Tibial nerve (tissue), 4 donors: Measurements from ENCODE around the gene SSR4. TPM values are rescaled to one million over a fixed set of nuclear protein-coding genes. Genes with fewer than 3 reads are reported as not detected.

Experiments used
- DNase-seq, 2 donors: peaks; one replicate each; pipeline ENCODE4 v3.0.0-alpha.2; 2019; ENCODE audit warnings: low spot score in 2 of 2
- H3K27ac ChIP-seq, 4 donors: fragments of 200-600 bp; sonication (generic) in 3 of 4; one replicate each; pipeline ENCODE4 v1.5.1; 2017 to 2019; ENCODE audit warnings: mild to moderate bottlenecking in 1 of 4
- H3K27me3 ChIP-seq, 2 donors: fragments of 200-600 bp; sonication (generic) in 1 of 2; one replicate each; pipeline versions ENCODE4 v1.5.1 to v1.6.0; 2017 to 2019
- H3K36me3 ChIP-seq, 3 donors: fragments of 200-600 bp; sonication (generic); one replicate each; pipeline ENCODE4 v1.5.1; 2018 to 2019
- H3K4me1 ChIP-seq, 4 donors: fragments of 200-600 bp; sonication (generic) in 3 of 4; one replicate each; pipeline ENCODE4 v1.5.1; 2017 to 2019
- H3K4me3 ChIP-seq, 4 donors: fragments of 200-600 bp; sonication (generic) in 3 of 4; one replicate each; pipeline ENCODE4 v1.5.1; 2017 to 2019; ENCODE audit warnings: mild to moderate bottlenecking in 1 of 4, moderate library complexity in 1 of 4
- H3K9me3 ChIP-seq, 4 donors: fragments of 200-600 bp; sonication (generic) in 3 of 4; one replicate each; pipeline ENCODE4 v1.5.1; 2017 to 2019
- EP300 ChIP-seq, 2 donors: sonication (generic); formaldehyde crosslinking; IDR thresholded peaks; one replicate each; pipeline ENCODE4 v1.6.1; 2017; ENCODE audit warnings: antibody characterized with exemption in 2 of 2, mild to moderate bottlenecking in 1 of 2
- POLR2A ChIP-seq, 2 donors: fragments of 450-650 bp; IDR thresholded peaks; one replicate each; pipeline ENCODE4 v1.6.1; 2017; ENCODE audit warnings: antibody characterized with exemption in 2 of 2, mild to moderate bottlenecking in 2 of 2, moderate library complexity in 2 of 2
- WGBS, 2 donors: methylation state at CpG; one replicate each; pipeline ENCODE4 v1.1.5; 2018; 5-methylcytosine and 5-hydroxymethylcytosine counted together
- total RNA-seq, 4 donors: library from RNA; depleted of rRNA; stranded (reverse); fragments of >200 nt; gene quantifications; one replicate each; pipeline ENCODE4 v1.1.0, GENCODE V29; 2016
- TF ChIP-seq, protein P1 (sequence below), 5 experiments: fragments of 200-600 bp in 3 of 5; fragments of 450-650 bp in 2 of 5; sonication (generic) in 3 of 5; IDR thresholded peaks; one replicate each; pipeline ENCODE4 v1.5.1; 2016 to 2019; ENCODE audit warnings: antibody characterized with exemption in 5 of 5, mild to moderate bottlenecking in 3 of 5, moderate library complexity in 2 of 5

Gene SSR4
- total RNA-seq, 4 donors from 2014 or later, result 93.6 to 156 (median 131) TPM

DNA sequence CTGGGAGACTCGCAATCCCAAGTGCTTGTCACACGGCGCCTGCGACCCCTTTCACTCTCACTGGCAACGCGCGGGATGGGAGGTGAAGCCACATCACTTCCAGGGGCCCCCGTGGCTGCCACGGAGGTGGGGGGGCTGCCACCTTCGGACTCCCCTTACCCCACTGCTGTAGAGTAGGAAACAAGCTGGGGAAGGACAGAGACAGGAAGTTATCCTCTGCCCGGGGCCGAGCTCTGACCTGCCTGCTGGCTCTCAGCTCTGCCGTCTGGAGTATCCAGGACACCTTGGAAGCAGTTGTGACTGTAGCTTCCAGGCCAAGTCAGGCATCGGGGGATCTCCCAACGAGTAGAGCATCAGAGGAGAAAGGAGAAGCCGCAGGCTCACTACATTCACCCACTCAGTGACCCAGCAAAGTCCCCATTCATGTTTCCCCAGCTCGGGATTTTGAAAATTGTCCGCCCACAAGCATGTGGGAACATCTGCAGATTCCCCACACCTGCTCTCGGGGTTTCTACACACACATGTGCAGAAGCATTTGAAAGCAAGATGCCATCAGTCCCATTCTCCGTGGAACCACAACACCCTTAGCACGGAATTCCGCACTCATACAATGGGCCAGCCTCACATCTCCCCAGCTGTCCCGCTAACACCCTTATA lies 25.0 kb downstream of the SSR4 start:
- Histone ChIP-seq H3K27me3 (peaks cover 0 to 27% of the 10 kb centered on the region in 2 donors), H3K9me3 (no peaks in the 10 kb centered on the region), H3K4me1 (peaks cover 0 to 10% (median 0%) of the 10 kb centered on the region in 4 donors), H3K36me3 (no peaks in the 10 kb centered on the region), H3K4me3 (peak overlapping the region; percentile 28 to 53 (median 31)), H3K27ac (peak overlapping the region in 1 of 4 donors; percentile 56)
- 54 to 60% methylated on average over 10 to 21 of the region's 23 CpGs for WGBS, 2 donors
- TF ChIP-seq, protein P1, sequence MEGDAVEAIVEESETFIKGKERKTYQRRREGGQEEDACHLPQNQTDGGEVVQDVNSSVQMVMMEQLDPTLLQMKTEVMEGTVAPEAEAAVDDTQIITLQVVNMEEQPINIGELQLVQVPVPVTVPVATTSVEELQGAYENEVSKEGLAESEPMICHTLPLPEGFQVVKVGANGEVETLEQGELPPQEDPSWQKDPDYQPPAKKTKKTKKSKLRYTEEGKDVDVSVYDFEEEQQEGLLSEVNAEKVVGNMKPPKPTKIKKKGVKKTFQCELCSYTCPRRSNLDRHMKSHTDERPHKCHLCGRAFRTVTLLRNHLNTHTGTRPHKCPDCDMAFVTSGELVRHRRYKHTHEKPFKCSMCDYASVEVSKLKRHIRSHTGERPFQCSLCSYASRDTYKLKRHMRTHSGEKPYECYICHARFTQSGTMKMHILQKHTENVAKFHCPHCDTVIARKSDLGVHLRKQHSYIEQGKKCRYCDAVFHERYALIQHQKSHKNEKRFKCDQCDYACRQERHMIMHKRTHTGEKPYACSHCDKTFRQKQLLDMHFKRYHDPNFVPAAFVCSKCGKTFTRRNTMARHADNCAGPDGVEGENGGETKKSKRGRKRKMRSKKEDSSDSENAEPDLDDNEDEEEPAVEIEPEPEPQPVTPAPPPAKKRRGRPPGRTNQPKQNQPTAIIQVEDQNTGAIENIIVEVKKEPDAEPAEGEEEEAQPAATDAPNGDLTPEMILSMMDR (IDR thresholded peaks at IDR 0.05), result no peak
- TF ChIP-seq EP300 (IDR thresholded peaks at IDR 0.05) (no peak), POLR2A (IDR thresholded peaks at IDR 0.05) (no peak)
- DNase-seq, result no peak

DNA sequence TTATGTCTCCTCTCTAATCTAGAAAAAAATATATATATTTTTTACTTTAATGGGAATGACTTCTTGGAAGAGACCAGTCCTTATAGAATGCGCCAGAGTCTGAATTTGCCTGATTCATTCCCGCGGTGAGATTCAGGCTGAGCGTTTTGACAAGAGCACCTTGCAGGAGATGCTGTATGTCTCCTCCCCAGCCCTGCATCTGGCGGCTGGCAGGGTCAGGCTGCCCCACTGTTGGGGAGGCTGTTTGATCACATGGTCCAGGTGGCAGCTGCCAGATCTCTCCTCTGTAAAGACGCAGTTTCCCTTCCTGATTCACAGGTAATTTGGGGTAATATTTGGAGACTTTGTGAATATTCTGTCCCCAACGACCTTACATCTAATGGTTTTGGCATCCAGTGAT lies 26.1 kb downstream of the SSR4 start:
- H3K27ac ChIP-seq, result no peak overlapping the region
- no peaks in the 10 kb centered on the region for H3K36me3 ChIP-seq
- H3K27me3 ChIP-seq, result peaks cover 0 to 31% of the 10 kb centered on the region in 2 donors
- TF ChIP-seq, protein P1 (IDR thresholded peaks at IDR 0.05), result no peak
- TF ChIP-seq EP300 (IDR thresholded peaks at IDR 0.05) (no peak), POLR2A (IDR thresholded peaks at IDR 0.05) (no peak)
- peaks cover 0 to 10% (median 0%) of the 10 kb centered on the region in 4 donors for H3K4me1 ChIP-seq
- no peak overlapping the region for H3K4me3 ChIP-seq
- H3K9me3 ChIP-seq, result no peaks in the 10 kb centered on the region
- WGBS, 2 donors, result 84 to 85% methylated on average over 7 of the region's 7 CpGs
- DNase-seq, result no peak

DNA sequence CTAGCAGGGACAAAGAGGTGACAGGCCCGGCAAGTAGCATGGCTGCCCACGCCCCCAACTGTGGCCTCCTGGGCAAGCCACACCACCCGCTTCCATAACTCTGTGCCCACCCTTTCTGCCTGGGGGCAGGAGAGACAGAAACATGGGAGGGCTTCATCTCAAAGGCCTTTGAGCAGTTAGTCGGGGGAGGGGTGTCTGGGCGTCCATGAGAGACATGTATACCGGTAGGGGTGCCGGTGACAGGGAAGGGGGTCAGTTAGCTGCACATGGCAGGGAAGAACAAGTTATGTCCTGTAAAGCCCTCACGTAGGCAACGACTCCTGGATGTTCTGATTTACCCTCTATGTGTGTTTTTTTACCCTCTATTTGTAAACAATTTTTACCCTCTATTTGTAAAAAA lies 26.6 kb downstream of the SSR4 start:
- Histone ChIP-seq H3K36me3 (no peaks in the 10 kb centered on the region), H3K9me3 (no peaks in the 10 kb centered on the region), H3K4me1 (peaks cover 0 to 10% (median 0%) of the 10 kb centered on the region in 4 donors), H3K27ac (no peak overlapping the region), H3K4me3 (no peak overlapping the region), H3K27me3 (peaks cover 0 to 31% of the 10 kb centered on the region in 2 donors)
- WGBS, 2 donors, result 71 to 78% methylated on average over 9 of the region's 9 CpGs
- DNase-seq, result no peak
- no peak for TF ChIP-seq POLR2A (IDR thresholded peaks at IDR 0.05)
- TF ChIP-seq, protein P1 (IDR thresholded peaks at IDR 0.05), result no peak
- no peak for TF ChIP-seq EP300 (IDR thresholded peaks at IDR 0.05)

GRCh38 chrX:153824348-153824747 lies 29.9 kb downstream of the SSR4 start:
- Histone ChIP-seq H3K9me3 (no peaks in the 10 kb centered on the region), H3K27ac (no peak overlapping the region), H3K4me1 (peaks cover 0 to 5% (median 0%) of the 10 kb centered on the region in 4 donors), H3K27me3 (peaks cover 0 to 23% of the 10 kb centered on the region in 2 donors), H3K4me3 (no peak overlapping the region), H3K36me3 (no peaks in the 10 kb centered on the region)
- no peak for TF ChIP-seq POLR2A (IDR thresholded peaks at IDR 0.05)
- no peak for TF ChIP-seq EP300 (IDR thresholded peaks at IDR 0.05)
- TF ChIP-seq, protein P1 (IDR thresholded peaks at IDR 0.05), result no peak
- WGBS, 2 donors, result 88 to 89% methylated on average over 5 to 10 of the region's 10 CpGs
- DNase-seq, result no peak

DNA sequence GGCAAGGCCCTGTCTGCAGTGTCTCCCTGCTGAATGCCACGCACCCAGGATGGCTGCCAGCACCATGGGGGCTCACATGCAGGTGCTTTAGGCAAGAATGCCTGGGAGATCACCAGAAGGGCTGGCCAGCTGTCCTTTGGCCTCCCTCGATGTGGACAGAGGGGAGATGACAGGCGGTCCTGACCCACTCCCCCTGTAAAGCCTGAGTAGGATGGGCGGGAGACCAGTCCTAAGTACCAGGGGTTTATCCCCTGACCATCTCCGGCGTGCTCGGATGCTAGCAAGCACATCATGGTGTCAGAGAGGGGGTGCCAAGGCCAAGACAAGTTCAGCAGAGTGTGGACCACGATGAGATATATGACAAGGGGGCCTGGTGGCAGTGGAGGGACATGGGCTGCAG lies 30.6 kb downstream of the SSR4 start:
- WGBS, 2 donors, result 77 to 94% methylated on average over 5 of the region's 8 CpGs
- TF ChIP-seq POLR2A (IDR thresholded peaks at IDR 0.05), result no peak
- no peak for TF ChIP-seq EP300 (IDR thresholded peaks at IDR 0.05)
- TF ChIP-seq, protein P1 (IDR thresholded peaks at IDR 0.05), result no peak
- Histone ChIP-seq H3K4me1 (peaks cover 0 to 10% (median 0%) of the 10 kb centered on the region in 4 donors), H3K36me3 (no peaks in the 10 kb centered on the region), H3K27me3 (peaks cover 0 to 23% of the 10 kb centered on the region in 2 donors), H3K27ac (no peak overlapping the region), H3K4me3 (no peak overlapping the region), H3K9me3 (no peaks in the 10 kb centered on the region)
- DNase-seq, result no peak
